Activated T-helper 2 cell treated with anti-CD3 and anti-CD28 coated beads, Interferon-gamma antibody, Interleukin-2, Interleukin-4, amounts not matched to agents 10 μg/mL and 5 μg/mL and 100 μg/mL, durations not matched to agents 14 hours and 24 hours and 36 hours (primary cell): Measurements from ENCODE around the gene LSM14B. TPM values are rescaled to one million over a fixed set of nuclear protein-coding genes. Genes with fewer than 3 reads are reported as not detected.
"Not testable (repeated sequence)": the region's sequence is repeated elsewhere in the genome, so short reads cannot be mapped to it uniquely, and the experiment has no call there.

Source experiments
- DNase-seq: peaks from one replicate; pipeline ENCODE4 v3.0.0; 2021; ENCODE audit warnings: low spot score
- H3K27ac Mint-ChIP-seq: one replicate; pipeline ENCODE4 v1.8.0; 2021; ENCODE audit warnings: mixed read lengths
- H3K27me3 Mint-ChIP-seq: one replicate; pipeline ENCODE4 v1.8.0; 2021; ENCODE audit warnings: low read depth, mixed read lengths
- H3K36me3 Mint-ChIP-seq: one replicate; pipeline ENCODE4 v1.8.0; 2021; ENCODE audit warnings: low read depth, mixed read lengths
- H3K4me1 Mint-ChIP-seq: one replicate; pipeline ENCODE4 v1.8.0; 2021; ENCODE audit warnings: low read depth, mixed read lengths
- H3K4me3 Mint-ChIP-seq: one replicate; pipeline ENCODE4 v1.8.0; 2021; ENCODE audit warnings: low read depth, mild to moderate bottlenecking, moderate library complexity, mixed read lengths
- H3K9me3 Mint-ChIP-seq: one replicate; pipeline ENCODE4 v1.8.0; 2021; ENCODE audit warnings: mixed read lengths
- intact Hi-C: fragments of 100-400 bp; cut with micrococcal nuclease; formaldehyde crosslinking; loops from one replicate; pipeline ENCODE4 v1.15.1; 2023
- total RNA-seq: library from RNA; stranded (reverse); gene quantifications from 2 replicates; pipeline ENCODE4 v1.2.3, GENCODE V29; 2022

The LSM14B gene
- total RNA-seq, 1 donor from 2014 or later = 45.0 TPM

- no peak for DNase-seq
- intact Hi-C loops = no loop called here
- no peak overlapping the region for H3K4me3 Mint-ChIP-seq
Observed at GRCh38 chr20:62147528-62147927, 25.3 kb downstream of the LSM14B start.

GRCh38 chr20:62148383-62148782 is 26.1 kb downstream of the LSM14B start:
- intact Hi-C loops, H3K4me3 Mint-ChIP-seq, H3K27me3 Mint-ChIP-seq, H3K27ac Mint-ChIP-seq, DNase-seq: not testable (repeated sequence)
- peaks cover 42% of the 10 kb centered on the region for H3K36me3 Mint-ChIP-seq
- peaks cover 12% of the 10 kb centered on the region for H3K9me3 Mint-ChIP-seq
- H3K4me1 Mint-ChIP-seq = peaks cover 18% of the 10 kb centered on the region

More at GRCh38 chr20:62147528-62147927, 25.3 kb downstream of the LSM14B start:
- H3K27me3 Mint-ChIP-seq = no peaks in the 10 kb centered on the region
- peaks cover 18% of the 10 kb centered on the region for H3K4me1 Mint-ChIP-seq
- peaks cover 4% of the 10 kb centered on the region for H3K9me3 Mint-ChIP-seq
- no peak overlapping the region for H3K27ac Mint-ChIP-seq
- H3K36me3 Mint-ChIP-seq = peaks cover 34% of the 10 kb centered on the region

DNA sequence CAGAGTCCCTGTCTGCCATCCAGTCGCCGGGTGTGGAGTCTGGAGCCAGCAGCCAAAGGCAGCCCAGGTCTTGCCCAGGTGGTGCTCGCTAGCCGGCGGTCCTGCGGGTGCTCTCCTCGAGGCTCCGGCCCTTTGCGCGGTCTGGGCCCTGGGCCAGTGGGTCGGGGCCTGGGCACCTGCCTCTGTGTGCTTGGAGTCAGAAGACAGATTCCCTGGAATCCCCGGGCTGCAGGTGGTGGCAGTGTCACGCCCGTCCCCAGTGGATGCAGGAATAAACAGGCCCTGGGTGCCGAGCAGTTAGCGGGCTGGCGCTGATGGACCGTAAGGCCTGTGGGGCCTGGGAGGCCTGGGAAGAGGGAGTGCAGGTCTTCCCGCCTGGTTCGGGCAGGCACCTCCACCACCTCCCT is 26.6 kb downstream of the LSM14B start:
- H3K4me3 Mint-ChIP-seq = no peak overlapping the region
- H3K27me3 Mint-ChIP-seq = no peaks in the 10 kb centered on the region
- DNase-seq = no peak
- H3K27ac Mint-ChIP-seq = no peak overlapping the region
- intact Hi-C loops = no loop called here
- H3K9me3 Mint-ChIP-seq = peaks cover 18% of the 10 kb centered on the region
- H3K4me1 Mint-ChIP-seq = peaks cover 18% of the 10 kb centered on the region
- peaks cover 47% of the 10 kb centered on the region for H3K36me3 Mint-ChIP-seq

DNA sequence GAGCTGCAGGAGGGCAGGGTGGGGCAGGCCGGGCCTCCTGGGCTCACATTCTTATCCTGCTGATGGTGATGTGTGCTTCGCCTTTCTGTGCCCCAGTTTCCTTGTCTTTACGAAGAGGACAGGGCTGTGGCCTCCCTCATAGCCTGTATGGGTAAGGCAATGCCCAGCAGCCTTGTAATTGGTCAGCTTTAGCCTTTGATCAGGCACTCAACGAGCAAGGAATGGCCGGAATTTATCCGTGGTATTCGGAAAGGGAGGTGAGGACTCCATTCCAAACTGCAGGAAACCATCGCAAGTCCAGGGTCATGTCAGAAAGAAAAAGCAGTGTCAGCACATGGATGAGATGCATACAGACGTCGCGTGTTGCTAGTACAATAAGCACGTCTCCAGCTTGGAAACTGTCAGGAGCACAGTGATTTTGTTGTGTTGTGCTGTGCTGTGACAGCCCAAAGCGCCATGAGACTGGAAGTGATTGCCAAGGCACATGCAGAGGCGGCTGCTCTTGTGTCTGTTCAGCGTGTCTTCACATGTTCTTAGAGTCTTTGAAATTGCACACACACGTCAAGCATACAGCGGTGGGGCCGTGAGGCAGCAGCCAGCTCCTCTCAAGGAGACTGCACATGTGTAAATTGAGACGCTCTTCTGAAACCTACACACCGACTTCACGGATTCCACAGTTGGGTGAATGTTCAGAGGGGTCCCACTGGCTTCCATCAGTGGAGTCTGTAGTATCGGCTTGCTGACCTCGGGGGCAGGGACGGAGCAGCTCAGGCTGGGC is 27.4 kb downstream of the LSM14B start:
- Mint-ChIP-seq H3K9me3 (peaks cover 19% of the 10 kb centered on the region), H3K4me3 (no peak overlapping the region), H3K4me1 (peaks cover 14% of the 10 kb centered on the region), H3K27me3 (no peaks in the 10 kb centered on the region), H3K36me3 (peaks cover 52% of the 10 kb centered on the region), H3K27ac (no peak overlapping the region)
- intact Hi-C loops = no loop called here
- no peak for DNase-seq

GRCh38 chr20:62150310-62150575 is 28.0 kb downstream of the LSM14B start:
- intact Hi-C loops = no loop called here
- peaks cover 19% of the 10 kb centered on the region for H3K9me3 Mint-ChIP-seq
- no peak overlapping the region for H3K27ac Mint-ChIP-seq
- H3K4me1 Mint-ChIP-seq = peaks cover 9% of the 10 kb centered on the region
- peaks cover 52% of the 10 kb centered on the region for H3K36me3 Mint-ChIP-seq
- no peak overlapping the region for H3K4me3 Mint-ChIP-seq
- DNase-seq = no peak
- no peaks in the 10 kb centered on the region for H3K27me3 Mint-ChIP-seq

GRCh38 chr20:62151225-62151624 is 28.9 kb downstream of the LSM14B start:
- no peaks in the 10 kb centered on the region for H3K27me3 Mint-ChIP-seq
- intact Hi-C loops = no loop called here
- peaks cover 3% of the 10 kb centered on the region for H3K4me1 Mint-ChIP-seq
- H3K36me3 Mint-ChIP-seq = peaks cover 51% of the 10 kb centered on the region
- DNase-seq = no peak
- no peak overlapping the region for H3K27ac Mint-ChIP-seq
- peaks cover 19% of the 10 kb centered on the region for H3K9me3 Mint-ChIP-seq
- no peak overlapping the region for H3K4me3 Mint-ChIP-seq

GRCh38 chr20:62151835-62152364 is 29.6 kb downstream of the LSM14B start:
- no peak overlapping the region for H3K4me3 Mint-ChIP-seq
- H3K9me3 Mint-ChIP-seq = peaks cover 19% of the 10 kb centered on the region
- no peak for DNase-seq
- peaks cover 3% of the 10 kb centered on the region for H3K4me1 Mint-ChIP-seq
- intact Hi-C loops = no loop called here
- no peak overlapping the region for H3K27ac Mint-ChIP-seq
- peaks cover 51% of the 10 kb centered on the region for H3K36me3 Mint-ChIP-seq
- H3K27me3 Mint-ChIP-seq = no peaks in the 10 kb centered on the region

DNA sequence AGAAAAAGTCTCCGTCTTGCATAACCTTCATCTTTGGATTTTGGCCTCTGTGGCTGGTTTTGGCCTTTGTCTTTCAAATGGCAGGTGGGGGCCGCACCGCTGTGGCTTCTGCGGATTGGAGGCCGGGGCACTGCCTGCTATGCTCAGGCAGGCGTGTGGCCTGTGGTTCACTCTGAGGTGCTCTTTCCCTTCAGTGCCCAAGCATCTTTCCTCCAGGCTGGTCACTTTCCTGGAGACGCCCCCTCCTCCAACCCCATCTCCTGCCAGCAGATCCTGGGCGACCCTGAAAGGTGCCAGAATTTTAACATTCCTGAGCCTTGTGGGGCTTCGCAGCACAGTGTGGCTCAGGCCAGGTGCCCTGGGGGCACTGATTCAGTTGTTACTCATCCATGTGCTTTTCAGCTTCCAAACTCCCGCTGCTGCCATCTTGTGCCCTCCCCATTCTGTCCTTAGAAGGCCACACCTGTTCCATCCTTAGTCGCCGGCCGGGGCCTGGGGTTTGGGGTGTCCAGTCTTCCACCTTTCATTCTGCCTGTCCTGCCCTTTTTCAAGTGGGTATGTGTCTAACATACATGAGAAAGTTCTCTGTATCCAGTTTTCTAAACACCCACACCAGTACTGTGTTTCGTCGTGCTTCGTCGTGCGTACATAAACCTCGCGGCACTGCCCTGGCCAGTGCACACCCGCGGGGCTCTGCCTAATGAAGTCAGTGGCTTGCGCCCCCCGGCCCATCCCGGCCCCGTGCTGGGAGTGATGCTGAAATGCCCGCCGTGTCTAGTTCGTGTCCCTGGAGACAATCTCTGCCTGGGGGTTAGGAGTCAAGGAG is 33.4 kb downstream of the LSM14B start:
- no peak overlapping the region for H3K4me3 Mint-ChIP-seq
- peaks cover 9% of the 10 kb centered on the region for H3K4me1 Mint-ChIP-seq
- no peak for DNase-seq
- H3K27ac Mint-ChIP-seq = no peak overlapping the region
- intact Hi-C loops = no loop called here
- H3K27me3 Mint-ChIP-seq = no peaks in the 10 kb centered on the region
- peaks cover 55% of the 10 kb centered on the region for H3K36me3 Mint-ChIP-seq
- H3K9me3 Mint-ChIP-seq = peaks cover 19% of the 10 kb centered on the region

DNA sequence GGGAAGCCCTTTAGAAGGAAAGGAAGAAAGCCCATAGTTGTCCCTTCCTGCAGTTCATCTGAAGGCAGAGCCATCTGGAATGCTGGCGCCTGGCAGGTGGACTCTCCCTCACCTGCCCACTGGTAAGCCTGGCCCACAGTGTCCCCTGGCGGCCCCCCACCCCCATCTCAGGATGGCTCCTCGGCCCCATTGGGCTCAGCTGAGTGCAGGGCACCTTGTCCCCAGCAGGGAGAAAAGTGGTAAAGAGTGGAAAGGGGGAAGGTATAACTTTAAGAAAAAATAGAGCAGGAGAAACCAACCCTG is 33.9 kb downstream of the LSM14B start:
- Mint-ChIP-seq H3K9me3 (peaks cover 19% of the 10 kb centered on the region), H3K4me1 (peaks cover 10% of the 10 kb centered on the region), H3K4me3 (no peak overlapping the region), H3K27ac (no peak overlapping the region), H3K36me3 (peaks cover 56% of the 10 kb centered on the region), H3K27me3 (no peaks in the 10 kb centered on the region)
- DNase-seq = no peak
- intact Hi-C loops = no loop called here

GRCh38 chr20:62156592-62157386 is 34.5 kb downstream of the LSM14B start:
- Mint-ChIP-seq H3K4me1 (peaks cover 10% of the 10 kb centered on the region), H3K4me3 (no peak overlapping the region), H3K9me3 (peaks cover 19% of the 10 kb centered on the region), H3K27me3 (no peaks in the 10 kb centered on the region), H3K27ac (no peak overlapping the region), H3K36me3 (peaks cover 53% of the 10 kb centered on the region)
- peak; percentile 60 for DNase-seq
- intact Hi-C loops = no loop called here

DNA sequence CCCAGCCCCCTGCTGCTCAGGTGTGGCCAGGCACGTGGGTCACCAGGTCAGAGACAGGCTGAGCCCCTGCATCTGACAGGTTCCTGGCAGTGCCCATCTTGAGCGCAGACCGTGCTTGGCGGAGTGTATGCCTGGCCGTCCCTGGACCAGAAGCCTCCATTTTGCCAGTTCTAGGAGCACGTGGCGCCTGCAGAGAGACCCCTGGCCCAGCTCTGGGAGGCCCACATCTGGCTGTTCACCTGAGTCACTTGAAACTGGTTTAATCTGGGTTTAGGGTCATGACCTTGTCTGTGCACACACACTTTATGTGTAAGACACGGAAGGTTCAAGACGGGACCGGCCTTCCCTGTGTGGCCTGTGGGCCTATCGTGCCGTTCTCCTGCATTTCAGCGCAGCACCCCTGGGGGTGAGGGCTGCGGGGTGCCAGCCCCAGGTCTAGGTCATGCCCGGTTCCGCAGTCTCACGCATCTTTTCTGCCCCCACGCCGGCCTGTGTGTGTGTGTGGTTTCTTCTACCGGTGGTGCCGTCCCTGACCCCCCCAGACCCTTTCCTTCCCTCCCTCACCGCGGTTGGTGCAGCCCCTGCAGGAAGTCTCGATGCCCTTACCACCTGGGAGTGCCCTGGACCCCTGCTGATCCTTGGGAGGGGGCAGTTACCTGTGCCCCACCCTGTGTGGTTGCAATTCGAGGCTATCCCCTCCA is 35.3 kb downstream of the LSM14B start:
- H3K4me3 Mint-ChIP-seq = no peak overlapping the region
- intact Hi-C loops = no loop called here
- DNase-seq = no peak
- H3K27ac Mint-ChIP-seq = no peak overlapping the region
- H3K9me3 Mint-ChIP-seq = peaks cover 15% of the 10 kb centered on the region
- H3K27me3 Mint-ChIP-seq = no peaks in the 10 kb centered on the region
- peaks cover 45% of the 10 kb centered on the region for H3K36me3 Mint-ChIP-seq
- peaks cover 10% of the 10 kb centered on the region for H3K4me1 Mint-ChIP-seq

DNA sequence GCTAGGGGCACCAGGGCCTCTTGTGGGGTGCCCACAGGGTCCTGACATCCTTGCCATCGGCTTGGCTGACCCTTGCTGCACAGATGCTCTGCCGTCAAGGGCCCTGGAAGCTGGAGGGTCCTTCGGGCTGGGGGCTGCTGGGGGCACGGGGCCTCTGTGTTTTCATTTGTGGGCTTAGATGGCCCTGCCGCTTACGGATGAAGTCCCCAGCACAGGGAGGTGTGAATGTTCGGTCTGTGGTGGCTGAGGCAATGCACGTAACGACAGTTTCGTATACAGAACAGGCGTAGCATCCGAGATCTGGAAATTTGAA is 35.8 kb downstream of the LSM14B start:
- Mint-ChIP-seq H3K4me3 (no peak overlapping the region), H3K9me3 (peaks cover 10% of the 10 kb centered on the region), H3K36me3 (peaks cover 40% of the 10 kb centered on the region), H3K4me1 (peaks cover 10% of the 10 kb centered on the region), H3K27ac (no peak overlapping the region), H3K27me3 (no peaks in the 10 kb centered on the region)
- no peak for DNase-seq
- intact Hi-C loops = no loop called here
